Activated CD4-positive, alpha-beta T cell treated with anti-CD3 and anti-CD28 coated beads, Interleukin-2, amount 50 U/mL, for 16 hours (primary cell): Measurements from ENCODE around the gene IGSF3.

Experiments used
- DNase-seq: peaks from one replicate; pipeline ENCODE4 v3.0.0-alpha.2; 2020

Gene IGSF3

GRCh38 chr1:116546354-116546977 lies 121.1 kb downstream of the IGSF3 start:
- DNase-seq: no peak

GRCh38 chr1:116545359-116545705 lies 122.2 kb downstream of the IGSF3 start:
- DNase-seq: no peak

GRCh38 chr1:116544588-116545358 lies 122.8 kb downstream of the IGSF3 start:
- peak; percentile 63 for DNase-seq

- DNase-seq: no peak
These were observed 127.4 kb downstream of the IGSF3 start for GRCh38 chr1:116540088-116540487.

- peak; percentile 86 for DNase-seq
These were observed 129.0 kb downstream of the IGSF3 start for GRCh38 chr1:116538544-116538943.

GRCh38 chr1:116537898-116538297 lies 129.6 kb downstream of the IGSF3 start:
- no peak for DNase-seq

GRCh38 chr1:116537040-116537831 lies 130.3 kb downstream of the IGSF3 start:
- no peak for DNase-seq

GRCh38 chr1:116534014-116534739 lies 133.4 kb downstream of the IGSF3 start:
- DNase-seq: no peak

GRCh38 chr1:116533429-116533820 lies 134.1 kb downstream of the IGSF3 start:
- no peak for DNase-seq

GRCh38 chr1:116532671-116533428 lies 134.7 kb downstream of the IGSF3 start:
- DNase-seq: no peak

GRCh38 chr1:116531917-116532316 lies 135.6 kb downstream of the IGSF3 start:
- DNase-seq: no peak

- DNase-seq: no peak
These were observed 137.9 kb downstream of the IGSF3 start for GRCh38 chr1:116529681-116530080.

GRCh38 chr1:116529199-116529631 lies 138.3 kb downstream of the IGSF3 start:
- no peak for DNase-seq

GRCh38 chr1:116528329-116529083 lies 139.0 kb downstream of the IGSF3 start:
- DNase-seq: no peak

- DNase-seq: no peak
These were observed 142.1 kb downstream of the IGSF3 start for GRCh38 chr1:116525440-116525839.
